ENCODE measurements around the gene PRKCE. TPM values are rescaled to one million over a fixed set of nuclear protein-coding genes. Genes with fewer than 3 reads are reported as not detected.

Gene PRKCE
- total and polyA plus RNA-seq, 2 of the 8 experiments (the other 6 are each of a cell fraction or from before 2014, with no cell fraction given) = 0.54 to 2.1 TPM

DNA sequence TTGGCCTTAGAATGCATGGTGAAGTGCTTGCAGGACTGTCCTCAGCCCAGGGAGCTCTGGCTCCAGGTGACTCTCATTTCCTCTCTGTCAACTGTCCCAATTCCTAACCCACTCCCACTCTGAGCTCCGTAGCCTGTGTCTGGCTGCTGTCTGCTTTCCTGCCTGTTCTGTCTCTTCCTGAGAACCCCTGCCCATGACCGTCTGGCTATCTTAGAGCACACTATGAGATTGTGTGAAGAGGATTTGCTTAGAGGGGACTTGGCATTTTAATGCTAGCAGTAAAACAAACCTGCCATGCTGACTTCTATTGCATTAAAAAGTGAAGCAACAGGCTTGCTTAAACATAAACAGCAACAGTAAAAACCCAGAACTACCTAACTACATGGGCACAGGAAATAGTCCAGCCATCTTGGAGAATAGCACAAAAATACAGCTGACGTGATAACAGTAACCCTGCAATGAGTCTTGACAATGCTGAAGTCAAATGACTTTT is 234.7 kb downstream of the PRKCE start (continued):
- TF ChIP-seq, protein P1, sequence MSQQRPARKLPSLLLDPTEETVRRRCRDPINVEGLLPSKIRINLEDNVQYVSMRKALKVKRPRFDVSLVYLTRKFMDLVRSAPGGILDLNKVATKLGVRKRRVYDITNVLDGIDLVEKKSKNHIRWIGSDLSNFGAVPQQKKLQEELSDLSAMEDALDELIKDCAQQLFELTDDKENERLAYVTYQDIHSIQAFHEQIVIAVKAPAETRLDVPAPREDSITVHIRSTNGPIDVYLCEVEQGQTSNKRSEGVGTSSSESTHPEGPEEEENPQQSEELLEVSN (IDR thresholded peaks at IDR 0.05) = no peak
- TF ChIP-seq SP1 (IDR thresholded peaks at IDR 0.05; ENCODE audit: low read depth, low read length) = no peak
- no peak for TF ChIP-seq CBX8 (IDR thresholded peaks at IDR 0.05; ENCODE audit: borderline replicate concordance, low read depth, low read length)
- no peak for TF ChIP-seq CHD1 (IDR thresholded peaks at IDR 0.05; ENCODE audit: low read depth, low read length)
- TF ChIP-seq CBX5 (IDR thresholded peaks at IDR 0.05; ENCODE audit: low read depth, low read length) = no peak
- no peak for TF ChIP-seq BCL11A (IDR thresholded peaks at IDR 0.05; ENCODE audit: low read depth in 2 of 2, low read length in 2 of 2)
- TF ChIP-seq SP2 (IDR thresholded peaks at IDR 0.05; ENCODE audit: low read length) = no peak
- TF ChIP-seq RBBP5 (IDR thresholded peaks at IDR 0.05; ENCODE audit: borderline replicate concordance, low read depth, low read length) = no peak
